ENCODE results near the gene PUM2.
"Not testable (repeated sequence)": the region's sequence is repeated elsewhere in the genome, so short reads cannot be mapped to it uniquely, and the experiment has no call there.

Gene PUM2

DNA sequence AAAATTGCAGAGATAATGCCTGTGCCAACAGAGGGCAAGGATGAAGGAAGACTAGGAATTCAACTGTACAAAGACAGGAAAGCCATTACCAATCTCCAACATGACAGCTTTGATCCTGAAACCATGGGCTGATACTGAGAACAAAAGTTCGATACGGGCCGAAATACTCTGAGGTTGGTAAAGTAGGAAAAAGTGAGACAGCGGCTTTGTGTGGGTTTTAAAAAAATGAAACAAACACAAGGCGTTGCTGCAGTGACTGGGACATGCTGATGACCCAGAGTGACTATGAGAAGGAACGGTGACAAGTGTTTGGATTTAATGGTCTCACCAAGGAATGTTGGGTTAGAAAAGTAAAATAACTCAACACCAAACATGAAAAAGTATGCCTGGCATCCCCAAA is 101.5 kb downstream of the PUM2 start:
- H3K4me3 ChIP-seq (ENCODE audit: low read depth, low read length) = no peak overlapping the region
- no peak for TF ChIP-seq CTCF (IDR thresholded peaks at IDR 0.05; ENCODE audit: borderline replicate concordance, insufficient read depth, low read depth, low read length)

DNA sequence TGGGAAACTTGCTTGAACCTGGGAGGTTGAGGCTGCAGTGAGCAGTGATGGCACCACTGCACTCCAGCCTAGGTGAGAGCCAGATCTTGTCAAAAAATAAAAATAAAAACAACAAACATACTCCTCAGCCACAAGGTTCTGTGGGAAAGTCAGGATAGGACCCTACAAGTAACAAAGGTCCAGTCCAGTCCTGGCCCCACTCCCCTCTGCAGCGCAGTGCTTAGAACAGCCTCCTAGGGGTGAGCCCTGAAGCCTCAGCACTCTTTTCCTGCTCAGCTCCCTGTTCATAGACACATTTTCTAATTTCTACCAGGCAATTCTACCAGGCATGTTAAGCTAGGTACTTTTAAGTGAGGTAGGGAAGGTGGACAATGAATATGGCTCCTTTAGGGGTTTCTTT is 103.6 kb downstream of the PUM2 start:
- no peak for TF ChIP-seq CTCF (IDR thresholded peaks at IDR 0.05; ENCODE audit: borderline replicate concordance, insufficient read depth, low read depth, low read length)
- H3K4me3 ChIP-seq (ENCODE audit: low read depth, low read length) = no peak overlapping the region

GRCh38 chr2:20243637-20244036 is 107.0 kb downstream of the PUM2 start:
- not testable (repeated sequence) for H3K4me3 ChIP-seq (ENCODE audit: low read depth, low read length)

DNA sequence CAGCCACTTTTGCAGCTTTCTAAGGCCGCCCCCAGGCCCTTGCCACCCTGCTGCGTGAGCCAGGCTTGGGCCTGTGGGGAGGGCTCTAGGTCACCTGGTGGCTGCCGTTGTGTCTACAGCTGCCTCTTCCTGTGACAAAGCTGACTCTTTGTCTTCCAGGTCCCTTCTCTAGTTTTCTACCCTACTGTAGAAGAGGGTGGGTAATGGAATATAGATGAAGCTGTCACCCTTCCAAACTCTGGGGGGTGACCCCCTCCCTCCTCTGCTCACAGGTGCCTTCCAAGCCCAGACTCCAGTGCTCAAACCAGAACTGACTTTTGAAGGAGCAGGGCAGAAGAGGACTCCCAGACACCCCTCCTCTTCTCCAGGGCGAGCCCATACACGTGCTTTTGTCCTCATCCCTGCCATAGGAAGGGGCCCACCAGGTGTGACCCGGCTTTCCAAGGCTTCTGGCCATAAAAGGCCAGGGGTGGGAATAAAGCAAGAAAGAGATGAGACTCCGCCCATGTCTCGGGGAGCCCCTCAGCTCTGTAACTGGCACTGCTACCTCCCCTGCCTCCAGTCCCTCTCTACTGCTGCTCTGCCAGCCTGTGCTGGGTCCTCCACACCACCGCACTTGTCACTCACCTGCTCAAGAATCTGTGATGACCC is 107.8 kb downstream of the PUM2 start:
- no peak overlapping the region for H3K4me3 ChIP-seq (ENCODE audit: low read depth, low read length)
- no peak for TF ChIP-seq CTCF (IDR thresholded peaks at IDR 0.05; ENCODE audit: borderline replicate concordance, insufficient read depth, low read depth, low read length)

DNA sequence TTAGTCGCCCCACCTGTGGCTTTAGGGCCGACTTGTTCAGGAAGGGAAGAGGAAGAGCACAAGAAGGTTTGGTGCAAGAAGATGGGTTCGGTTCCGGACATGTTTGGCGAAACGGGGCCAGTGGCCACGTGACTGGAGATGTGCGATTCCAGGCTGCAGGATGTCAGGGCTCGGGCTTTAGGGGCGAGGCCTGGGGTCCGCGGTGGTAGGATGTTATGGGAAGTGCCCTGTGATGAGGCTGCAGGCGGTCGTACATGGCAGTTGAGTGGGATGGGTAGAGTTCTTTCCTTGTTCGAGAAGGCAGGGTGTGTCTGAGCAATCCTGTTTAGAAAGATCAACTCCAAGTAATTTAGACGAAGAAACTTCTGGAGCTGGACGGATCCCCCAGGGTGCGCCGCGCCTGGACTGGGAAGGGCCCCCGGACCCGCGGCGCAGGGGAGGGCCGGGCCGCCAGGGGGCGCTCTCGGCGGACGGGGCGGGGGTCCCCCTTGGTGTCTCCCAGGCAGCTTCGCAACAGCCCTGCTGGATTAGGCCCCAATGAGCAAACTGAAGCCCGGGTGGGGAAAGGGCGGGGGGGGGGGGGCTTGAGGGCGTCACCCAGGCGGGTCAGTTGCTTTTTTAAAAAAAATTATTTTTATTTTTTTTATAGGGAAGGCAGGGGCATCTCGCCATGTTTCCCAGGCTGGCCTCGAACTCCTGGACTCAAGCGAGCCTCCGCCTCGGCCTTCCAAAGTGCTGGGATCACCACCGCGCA is 108.5 kb downstream of the PUM2 start:
- TF ChIP-seq CTCF (IDR thresholded peaks at IDR 0.05; ENCODE audit: borderline replicate concordance, insufficient read depth, low read depth, low read length) = peak; percentile 81
- no peak overlapping the region for H3K4me3 ChIP-seq (ENCODE audit: low read depth, low read length)

GRCh38 chr2:20240291-20240690 is 110.4 kb downstream of the PUM2 start:
- not testable (repeated sequence) for H3K4me3 ChIP-seq (ENCODE audit: low read depth, low read length)

DNA sequence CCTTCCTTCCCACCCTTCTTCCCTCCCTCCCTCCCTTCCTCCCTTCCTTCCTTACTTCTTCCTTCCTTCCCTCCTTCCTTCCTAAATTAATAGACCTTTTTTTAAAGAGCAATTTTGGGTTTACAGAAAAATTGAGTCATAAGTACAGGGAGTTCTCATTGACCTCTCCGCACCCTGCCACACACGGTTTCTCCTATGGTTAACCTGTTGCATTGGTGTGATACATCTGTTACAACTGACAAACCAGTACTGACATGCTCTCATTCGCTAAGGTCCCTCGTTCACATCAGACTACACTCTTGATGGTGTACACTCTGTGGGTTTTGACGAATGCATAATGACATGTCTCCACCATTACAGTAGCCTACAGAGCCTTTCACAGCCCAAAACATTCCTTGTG is 114.1 kb downstream of the PUM2 start:
- H3K4me3 ChIP-seq (ENCODE audit: low read depth, low read length) = no peak overlapping the region
- no peak for TF ChIP-seq CTCF (IDR thresholded peaks at IDR 0.05; ENCODE audit: borderline replicate concordance, insufficient read depth, low read depth, low read length)

- H3K4me3 ChIP-seq (ENCODE audit: low read depth, low read length) = no peak overlapping the region
- TF ChIP-seq CTCF (IDR thresholded peaks at IDR 0.05; ENCODE audit: borderline replicate concordance, insufficient read depth, low read depth, low read length) = no peak
Observed at GRCh38 chr2:20235655-20236305, 114.9 kb downstream of the PUM2 start.

DNA sequence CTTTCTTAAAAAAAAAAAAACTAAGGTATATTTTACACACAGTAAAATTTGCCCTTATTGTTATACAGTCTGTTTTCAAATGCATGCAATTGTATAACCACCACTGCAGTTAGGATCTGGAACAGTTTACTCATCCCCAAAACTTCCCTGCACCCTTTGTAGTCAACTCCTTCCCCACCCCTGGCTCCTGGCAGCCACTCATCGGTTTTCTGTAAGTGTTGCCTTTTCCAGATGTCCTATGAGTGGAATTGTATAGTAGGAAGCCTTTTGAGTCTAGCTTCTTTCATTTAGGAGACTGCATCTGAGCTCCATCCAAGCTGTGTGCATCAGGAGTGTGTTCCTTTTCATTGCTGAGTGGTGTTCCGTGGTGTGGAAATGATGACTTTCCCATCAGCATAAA is 116.0 kb downstream of the PUM2 start:
- H3K4me3 ChIP-seq (ENCODE audit: low read depth, low read length) = not testable (repeated sequence)

All from GM12875 (cell line).